Femur (tissue), 1 donor: ENCODE results near the gene PPFIBP2.
"Not testable (repeated sequence)": the region's sequence is repeated elsewhere in the genome, so short reads cannot be mapped to it uniquely, and the experiment has no call there.

Experiments
- DNase-seq: peaks from one replicate; pipeline ENCODE4 v3.0.0-alpha.2; 2017

PPFIBP2 gene

DNA sequence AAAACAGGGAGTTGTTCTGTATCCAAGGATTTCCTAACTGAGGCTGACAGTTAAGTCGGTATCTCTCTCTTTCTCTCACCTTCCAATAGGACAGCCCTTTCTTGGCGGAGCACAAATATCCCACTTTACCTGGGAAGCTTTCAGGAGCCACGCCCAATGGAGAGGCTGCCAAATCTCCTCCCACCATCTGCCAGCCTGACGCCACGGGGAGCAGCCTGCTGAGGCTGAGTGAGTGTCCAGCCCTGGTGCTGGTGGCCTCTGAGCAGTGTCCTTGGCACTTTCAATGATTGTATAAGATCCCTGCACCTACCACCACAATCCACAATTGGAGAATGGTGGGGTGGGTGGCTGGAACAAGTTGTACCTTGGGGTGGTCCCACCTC is 125.8 kb downstream of the PPFIBP2 start:
- no peak for DNase-seq

GRCh38 chr11:7640816-7641215 is 127.0 kb downstream of the PPFIBP2 start:
- no peak for DNase-seq

DNA sequence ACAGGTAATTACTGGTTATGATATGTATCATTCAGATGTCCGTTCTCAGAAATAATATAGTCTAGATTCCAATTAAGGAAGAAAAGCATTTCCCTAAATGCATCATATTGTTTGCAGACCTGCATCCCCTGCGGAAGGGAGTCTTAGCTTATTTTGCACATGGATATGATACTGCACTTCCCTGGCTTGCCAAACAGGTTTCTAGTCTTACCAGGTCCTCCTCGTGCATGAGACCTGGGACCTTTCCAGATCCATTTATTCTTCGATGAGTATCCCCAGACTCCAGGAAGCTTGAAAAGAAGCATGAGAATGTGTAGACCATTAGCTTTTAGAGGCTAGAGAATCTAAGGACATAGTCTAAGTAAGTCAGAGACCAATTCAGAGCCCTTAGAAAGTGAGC is 128.9 kb downstream of the PPFIBP2 start:
- no peak for DNase-seq

GRCh38 chr11:7643314-7643713 is 129.5 kb downstream of the PPFIBP2 start:
- no peak for DNase-seq

DNA sequence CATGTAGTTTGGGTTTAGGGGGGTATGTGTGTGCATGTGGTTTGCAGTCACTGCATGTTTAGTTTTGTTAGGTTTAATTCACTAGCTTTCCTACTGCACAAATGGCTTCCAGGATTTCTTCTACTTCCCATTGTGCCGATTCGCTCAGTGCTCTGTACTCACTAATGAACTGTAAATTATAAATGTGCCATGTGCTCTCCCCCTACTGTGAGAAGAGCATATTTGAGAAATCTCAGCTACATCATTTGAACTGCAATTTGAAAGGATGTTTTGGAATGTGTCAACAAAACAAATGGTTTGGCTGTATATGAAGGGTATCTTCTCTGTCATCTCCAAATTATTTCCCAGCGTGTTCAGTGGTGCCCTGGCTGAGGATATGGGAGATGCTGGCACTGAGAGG is 131.4 kb downstream of the PPFIBP2 start:
- no peak for DNase-seq

DNA sequence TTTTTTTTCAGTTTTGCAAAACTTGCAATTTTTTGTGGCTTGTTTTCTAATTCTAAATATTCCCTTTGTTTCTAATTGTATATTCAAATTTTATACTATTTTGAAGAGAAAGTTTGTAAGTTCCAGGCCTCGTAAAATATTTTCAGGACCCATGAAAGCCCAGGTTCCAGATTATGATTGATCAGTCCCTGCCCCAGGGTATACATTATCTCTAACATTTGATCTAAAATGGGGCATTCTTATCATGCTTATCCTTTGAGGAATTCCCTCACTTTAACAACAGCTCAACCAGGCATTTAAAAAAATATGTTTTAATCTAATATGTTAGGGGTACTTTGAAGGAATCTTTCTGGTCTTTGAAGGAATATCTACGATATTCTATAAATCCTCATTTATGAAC is 133.1 kb downstream of the PPFIBP2 start:
- DNase-seq, result no peak

- no peak for DNase-seq
Measured at GRCh38 chr11:7648264-7648663, 134.5 kb downstream of the PPFIBP2 start.

GRCh38 chr11:7651140-7651551 is 137.3 kb downstream of the PPFIBP2 start:
- DNase-seq, result no peak

DNA sequence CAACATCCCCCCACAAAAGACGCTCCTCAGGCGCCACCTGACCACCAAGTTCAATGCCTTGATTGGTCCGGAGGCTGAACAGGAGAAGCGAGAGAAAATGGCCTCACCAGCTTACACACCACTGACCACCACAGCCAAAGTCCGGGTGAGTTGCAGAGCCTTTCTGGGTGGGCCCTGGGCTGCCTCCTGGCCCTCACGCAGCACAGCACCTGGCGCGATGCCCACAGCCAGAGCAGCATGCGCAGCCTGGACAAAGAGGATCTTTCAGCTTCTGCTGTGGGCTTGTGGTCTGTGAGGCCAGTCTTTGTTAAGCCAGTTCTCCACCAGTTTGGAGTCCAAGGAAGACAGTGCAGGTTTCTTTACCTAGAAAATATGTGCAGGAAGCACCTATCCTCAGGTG is 137.9 kb downstream of the PPFIBP2 start:
- no peak for DNase-seq

GRCh38 chr11:7654195-7654705 is 140.5 kb downstream of the PPFIBP2 start:
- no peak for DNase-seq

GRCh38 chr11:7655253-7656217 is 141.7 kb downstream of the PPFIBP2 start:
- no peak for DNase-seq

DNA sequence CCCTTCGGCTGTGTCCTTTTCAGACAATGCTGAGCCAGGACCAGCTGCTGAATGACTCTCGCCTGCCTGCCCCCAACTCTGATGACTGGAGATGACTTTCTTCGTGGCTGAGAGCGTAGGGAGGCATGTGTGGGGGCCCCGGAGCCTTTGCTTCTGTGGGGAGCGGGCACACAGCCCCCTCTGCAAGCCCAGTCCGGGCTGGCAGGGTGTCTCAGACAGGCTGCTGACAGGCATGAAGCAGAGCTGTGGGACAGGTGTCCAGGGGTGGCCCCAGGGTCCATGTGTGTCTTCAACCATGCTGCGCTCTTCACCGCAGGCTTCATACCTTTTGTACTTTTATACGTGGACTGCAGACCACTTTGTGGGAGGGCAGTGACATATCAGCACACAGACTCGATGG is 142.9 kb downstream of the PPFIBP2 start:
- DNase-seq, result no peak

GRCh38 chr11:7657306-7658025 is 143.7 kb downstream of the PPFIBP2 start:
- peak; percentile 61 for DNase-seq

GRCh38 chr11:7663531-7663930 is 149.7 kb downstream of the PPFIBP2 start:
- DNase-seq, result not testable (repeated sequence)

GRCh38 chr11:7664867-7665266 is 151.1 kb downstream of the PPFIBP2 start:
- no peak for DNase-seq

DNA sequence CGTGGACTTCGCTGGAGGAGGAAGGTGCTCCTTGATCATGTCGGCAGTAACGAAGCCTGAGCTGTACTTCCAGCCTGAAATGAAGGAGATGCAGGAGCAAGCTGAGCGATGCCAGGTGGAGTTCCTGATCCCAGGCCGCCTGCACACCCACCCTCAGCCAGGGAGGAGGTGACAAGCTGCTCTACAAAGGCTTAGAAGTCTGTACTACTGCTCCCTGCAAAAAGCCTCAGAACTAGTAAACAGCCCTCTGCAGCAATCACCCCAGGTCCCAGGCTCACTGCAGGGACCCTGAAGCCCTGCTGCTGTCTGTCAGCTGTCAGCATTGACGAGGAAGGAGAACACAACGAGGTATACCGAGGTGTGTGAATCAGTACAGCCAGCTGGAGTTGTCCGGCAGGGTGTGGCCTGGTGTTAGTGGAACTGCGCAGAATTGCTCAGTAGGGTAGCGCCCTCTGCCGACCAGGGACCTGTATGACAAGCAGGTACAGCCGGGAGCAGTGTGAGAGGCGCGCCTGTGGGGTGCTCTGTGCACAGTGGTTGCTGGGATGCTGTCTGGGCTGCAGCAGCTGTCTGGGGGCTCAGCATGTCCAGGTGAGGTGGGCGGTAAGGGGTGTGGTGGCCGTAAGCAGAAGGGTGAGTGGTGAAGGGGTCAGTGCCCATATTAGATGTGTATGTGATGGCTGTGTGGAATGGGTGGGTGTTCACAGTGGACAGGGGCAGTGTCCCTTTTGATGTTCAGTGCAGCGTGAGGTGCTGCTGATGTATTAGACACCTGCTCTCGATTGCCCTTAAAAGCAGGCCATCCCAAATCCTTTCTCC is 151.9 kb downstream of the PPFIBP2 start:
- peak; percentile 83 for DNase-seq

DNA sequence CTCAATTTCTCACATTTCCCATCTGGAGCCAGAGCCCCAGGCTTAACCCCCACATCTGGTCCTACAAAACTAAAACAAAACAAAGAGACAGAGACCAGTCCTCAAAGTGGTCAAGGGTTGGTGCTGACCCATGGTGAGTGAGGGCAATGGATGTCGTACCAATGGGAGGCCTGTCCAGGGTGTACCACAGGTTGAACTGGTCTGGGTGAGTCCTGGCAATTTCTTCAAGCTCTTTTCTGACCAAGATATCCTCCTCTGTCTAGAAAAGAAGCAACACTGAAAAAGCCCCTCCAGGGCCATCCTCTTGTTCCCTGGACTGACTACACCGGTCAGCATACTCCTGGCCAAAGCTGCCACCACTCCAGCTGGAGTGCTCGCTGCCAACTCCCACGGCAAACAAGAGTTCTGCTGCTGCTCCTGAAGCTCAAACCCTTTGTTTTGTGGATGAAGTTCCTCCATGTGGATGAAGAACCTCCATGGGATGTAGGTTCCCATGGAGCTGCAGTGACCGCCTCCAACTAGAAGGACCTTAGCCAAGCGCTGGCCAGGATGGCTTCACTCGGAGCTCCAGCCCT is 152.6 kb downstream of the PPFIBP2 start:
- DNase-seq, result no peak

- DNase-seq, result no peak
Measured at GRCh38 chr11:7667460-7667859, 153.7 kb downstream of the PPFIBP2 start.

DNA sequence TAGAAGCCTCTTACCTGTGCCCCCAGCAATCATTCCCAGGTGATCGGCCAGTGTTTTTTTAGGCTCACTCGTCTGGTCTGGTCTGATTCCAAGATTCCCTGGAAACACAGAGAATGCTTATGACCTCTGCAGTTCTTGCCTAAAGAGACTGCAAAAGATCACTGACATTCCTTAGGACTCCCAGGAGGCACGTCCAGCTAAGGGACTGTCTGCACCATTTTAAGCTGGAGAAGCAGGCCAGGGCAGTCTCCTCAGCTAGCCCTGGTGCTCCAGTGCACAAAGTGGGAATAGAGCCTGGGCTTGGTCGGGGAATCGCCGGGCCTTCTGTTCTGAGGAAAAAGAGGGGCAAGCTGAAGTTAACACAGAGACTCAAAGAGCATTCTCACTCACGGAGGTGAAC is 154.7 kb downstream of the PPFIBP2 start:
- no peak for DNase-seq

DNA sequence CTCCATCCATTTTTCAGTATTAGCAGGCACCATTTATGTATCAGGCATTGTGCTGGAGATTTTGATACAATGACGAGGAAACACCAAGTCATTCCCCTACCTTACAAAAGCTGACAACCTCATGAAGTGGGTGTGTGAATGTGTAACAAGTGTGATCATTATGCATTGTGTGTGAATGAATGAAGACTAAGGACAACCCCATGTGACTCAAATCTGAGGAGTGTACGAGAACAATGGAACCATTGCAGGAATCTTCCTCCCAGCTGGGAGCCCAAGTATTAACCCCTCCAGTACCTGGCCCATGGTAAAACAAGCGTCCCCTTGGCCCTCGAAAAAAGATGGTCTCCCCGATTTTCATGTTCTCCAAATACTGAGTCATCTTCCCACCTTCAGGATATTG is 155.1 kb downstream of the PPFIBP2 start:
- DNase-seq, result no peak

- DNase-seq, result no peak
Measured at GRCh38 chr11:7670641-7671040, 156.8 kb downstream of the PPFIBP2 start.

DNA sequence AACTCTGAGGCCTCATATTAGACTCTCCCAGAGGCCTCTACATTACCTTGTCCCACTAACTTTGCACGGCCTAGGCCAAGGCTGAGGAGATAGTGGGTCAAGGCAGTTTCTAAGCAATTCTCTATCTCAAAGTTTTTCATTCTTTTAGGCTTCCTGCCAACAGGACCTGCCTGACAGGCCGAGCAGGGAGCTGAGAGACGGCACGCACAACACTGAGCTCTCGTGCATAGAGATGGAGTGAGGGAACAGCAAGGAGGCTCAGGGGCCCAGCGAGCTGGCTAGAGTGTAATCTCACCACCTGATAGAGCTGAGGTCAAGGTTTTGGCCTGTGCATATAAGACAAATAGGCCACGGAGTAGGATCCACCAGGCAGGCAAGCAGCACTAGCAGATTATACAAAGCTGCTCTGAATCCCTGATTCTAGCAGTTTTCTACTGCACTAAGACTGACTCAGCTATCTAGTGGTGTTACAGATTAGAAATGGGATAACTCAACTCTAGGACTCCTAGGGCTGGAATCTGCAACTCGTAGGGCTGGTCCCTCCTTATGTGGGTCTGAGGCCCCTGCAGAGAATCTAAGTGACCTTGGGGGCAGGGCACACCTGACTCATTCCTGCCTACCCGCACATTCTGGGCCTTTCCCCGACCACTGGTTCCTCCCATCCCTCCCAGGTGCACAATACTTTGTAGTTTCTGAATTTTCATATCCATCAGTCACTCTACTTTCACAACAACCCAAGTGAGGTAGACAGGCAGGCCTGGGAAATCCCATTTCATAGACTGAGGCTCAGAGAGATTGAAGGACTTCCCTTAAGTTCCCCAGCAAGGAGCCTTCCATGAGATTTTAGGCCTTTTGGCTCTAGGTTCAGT is 157.8 kb downstream of the PPFIBP2 start:
- DNase-seq, result no peak
